ENCODE measurements around the gene DTL.

Gene DTL

GRCh38 chr1:212035835-212036605, 472 bp downstream of the DTL start:
- peak in 1 of 5 experiments; percentile 27 for DNase-seq

GRCh38 chr1:212037900-212038299, 2.4 kb downstream of the DTL start:
- peak in 2 of 5 experiments; percentile 15 to 42 for DNase-seq

- DNase-seq = peak in 1 of 5 experiments; percentile 26
These were observed 4.1 kb downstream of the DTL start for GRCh38 chr1:212039622-212040021.

DNA sequence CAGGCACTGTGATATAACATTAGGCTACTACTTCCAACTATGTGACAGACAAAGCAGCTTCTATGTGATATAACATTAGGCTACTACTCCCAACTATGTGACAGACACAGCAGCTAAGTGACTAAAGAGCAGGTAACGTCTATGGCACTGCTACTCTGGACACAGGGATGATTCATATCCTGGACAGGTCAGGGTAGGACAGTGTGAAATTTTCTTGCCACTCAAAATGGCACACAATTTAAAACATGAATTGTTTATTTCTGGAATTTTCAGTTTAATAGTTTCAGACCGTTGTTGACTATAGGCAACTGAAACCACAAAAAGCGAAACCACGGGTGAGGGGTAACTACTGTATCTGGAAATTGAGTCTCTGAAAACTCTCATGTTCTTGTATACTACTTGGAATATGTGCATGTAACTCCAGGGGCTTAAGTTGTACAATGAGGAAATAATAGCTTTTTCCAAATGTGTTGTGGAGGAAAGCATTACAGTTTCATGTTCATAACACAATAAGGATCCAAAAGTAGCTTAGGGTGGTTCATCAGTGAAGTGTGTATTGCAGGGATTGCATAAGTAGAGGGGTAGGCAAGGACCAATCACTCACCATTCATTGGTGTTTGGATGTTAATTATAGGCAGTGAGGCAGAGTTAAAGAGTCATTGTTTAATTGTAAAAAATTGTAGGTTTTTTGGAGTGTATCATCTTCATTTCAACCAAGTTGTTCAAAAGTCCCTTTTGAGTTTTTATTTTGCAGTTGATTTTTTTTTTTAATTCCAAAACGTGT, 5.3 kb downstream of the DTL start:
- peak in 1 of 5 experiments; percentile 27 for DNase-seq

DNA sequence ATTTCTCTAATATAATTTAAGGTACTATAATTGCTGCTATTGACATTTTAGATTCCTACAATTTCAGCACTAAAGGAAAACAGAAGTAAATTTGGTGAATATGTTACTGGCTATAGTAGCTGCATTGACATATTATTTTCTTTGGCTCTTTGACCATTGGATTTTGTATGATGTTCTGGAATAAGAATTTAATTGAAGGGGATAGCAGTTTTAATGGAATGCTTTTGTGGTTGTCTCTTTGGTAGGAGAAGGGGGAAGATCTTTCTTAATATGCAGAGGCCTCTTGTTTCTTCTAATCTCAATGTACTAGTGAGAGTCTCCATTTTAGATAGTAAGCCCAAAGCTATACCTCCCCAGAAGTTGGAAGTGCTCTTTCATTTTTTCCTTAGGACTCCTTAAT, 6.9 kb downstream of the DTL start:
- DNase-seq = no peak

DNA sequence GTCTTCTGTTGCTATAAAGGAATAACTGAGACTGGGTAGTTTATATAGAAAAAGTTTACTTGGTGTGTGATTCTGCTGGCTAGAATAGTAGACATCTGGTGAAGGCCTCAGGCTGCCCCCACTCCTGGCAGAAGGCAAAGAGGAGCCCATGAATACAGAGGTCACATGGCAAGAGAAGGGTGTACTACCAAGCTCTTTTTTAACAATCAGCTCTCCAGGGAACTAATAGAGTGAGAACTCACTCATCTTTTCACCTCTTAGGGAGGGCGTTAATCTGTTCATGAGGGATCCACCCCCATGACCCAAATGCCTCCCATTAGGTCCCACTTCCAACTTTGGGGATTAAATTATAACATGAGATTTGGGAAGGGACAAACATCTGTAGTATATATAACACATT, 9.3 kb downstream of the DTL start:
- no peak for DNase-seq

- DNase-seq = no peak
These were observed 10.4 kb downstream of the DTL start for GRCh38 chr1:212045981-212046380.

GRCh38 chr1:212053993-212054392, 18.4 kb downstream of the DTL start:
- DNase-seq = no peak

DNA sequence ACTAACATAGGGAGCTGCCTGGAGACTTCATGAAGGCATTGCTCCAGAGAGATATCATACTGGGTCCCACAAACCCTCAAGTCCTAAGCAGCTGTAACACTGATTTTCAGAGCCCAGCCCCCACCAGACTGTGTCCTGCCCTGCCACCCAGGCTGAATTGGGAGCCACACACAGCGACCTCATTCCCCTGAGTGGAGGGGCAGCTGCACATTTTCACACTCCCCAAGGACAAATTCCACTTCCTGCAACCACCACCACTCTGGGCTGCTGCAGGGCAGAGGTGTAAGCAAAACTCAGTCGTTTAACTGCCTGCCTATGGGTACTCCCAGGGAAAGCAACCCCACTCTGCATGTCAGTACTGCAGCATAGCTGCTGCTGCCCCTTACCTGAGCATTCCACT, 19.8 kb downstream of the DTL start:
- DNase-seq = no peak

DNA sequence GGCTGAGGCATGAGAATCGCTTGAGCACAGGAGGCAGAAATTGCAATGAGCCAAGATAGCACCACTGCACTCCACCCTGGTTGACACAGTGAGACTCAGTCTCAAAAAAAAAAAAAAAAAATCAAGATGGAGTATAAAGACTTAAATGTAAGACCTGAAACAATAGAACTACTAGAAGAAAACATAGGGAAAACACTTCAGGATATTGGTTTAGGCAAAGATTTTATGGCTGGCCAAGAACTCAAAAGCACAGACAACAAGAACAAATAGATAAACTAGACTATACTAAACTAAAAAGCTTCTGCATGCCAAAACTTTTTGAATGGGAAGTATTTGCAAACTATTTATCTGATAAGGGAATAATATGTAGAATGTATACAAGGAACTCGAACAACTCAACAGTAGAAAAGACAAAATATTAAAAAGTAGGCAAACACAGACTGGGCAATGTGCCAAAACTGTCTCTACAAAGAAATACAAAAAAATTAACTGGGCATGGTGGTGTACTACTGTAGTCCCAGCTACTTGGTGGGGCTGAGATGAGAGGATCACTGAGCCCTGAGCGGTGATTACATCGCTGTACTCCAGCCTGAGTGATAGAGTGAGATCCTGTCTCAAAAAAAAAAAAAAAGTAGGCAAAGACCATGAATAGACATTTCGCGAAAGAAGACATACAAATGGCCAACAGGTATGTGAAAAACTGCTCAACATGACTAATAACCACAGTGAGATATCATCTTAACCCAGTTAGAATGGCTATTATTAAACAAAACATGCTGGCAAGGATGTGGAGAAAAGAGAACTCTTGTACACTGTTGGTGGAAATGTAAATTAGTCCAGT, 25.3 kb downstream of the DTL start:
- no peak for DNase-seq

DNA sequence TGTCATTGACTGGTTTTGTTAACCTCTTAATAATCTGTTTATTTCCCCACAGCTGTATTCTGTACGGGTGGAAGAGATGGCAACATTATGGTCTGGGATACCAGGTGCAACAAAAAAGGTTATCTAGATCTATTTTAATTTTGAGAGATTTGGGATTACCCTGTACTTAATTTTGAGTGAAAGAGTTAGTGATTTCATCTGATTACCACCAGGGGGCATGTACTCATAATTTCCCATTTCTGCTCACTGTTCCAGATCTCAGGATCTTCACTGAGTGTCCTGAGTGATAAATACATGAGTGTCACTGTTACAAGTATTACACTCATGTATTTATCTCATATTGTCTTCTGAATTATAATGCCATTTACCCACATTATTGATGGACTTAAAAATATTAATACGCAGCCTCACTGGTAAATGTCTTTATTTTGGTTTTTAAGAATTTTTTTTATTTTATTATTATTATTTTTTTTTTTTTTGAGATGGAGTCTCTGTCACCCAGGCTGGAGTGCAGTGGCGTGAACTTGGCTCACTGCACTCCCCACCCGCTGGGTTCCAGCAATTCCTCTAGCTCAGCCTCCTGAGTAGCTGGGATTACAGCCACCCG, 27.4 kb downstream of the DTL start:
- peak in 1 of 5 experiments; percentile 34 for DNase-seq

GRCh38 chr1:212067787-212068186, 32.2 kb downstream of the DTL start:
- DNase-seq = no peak

DNA sequence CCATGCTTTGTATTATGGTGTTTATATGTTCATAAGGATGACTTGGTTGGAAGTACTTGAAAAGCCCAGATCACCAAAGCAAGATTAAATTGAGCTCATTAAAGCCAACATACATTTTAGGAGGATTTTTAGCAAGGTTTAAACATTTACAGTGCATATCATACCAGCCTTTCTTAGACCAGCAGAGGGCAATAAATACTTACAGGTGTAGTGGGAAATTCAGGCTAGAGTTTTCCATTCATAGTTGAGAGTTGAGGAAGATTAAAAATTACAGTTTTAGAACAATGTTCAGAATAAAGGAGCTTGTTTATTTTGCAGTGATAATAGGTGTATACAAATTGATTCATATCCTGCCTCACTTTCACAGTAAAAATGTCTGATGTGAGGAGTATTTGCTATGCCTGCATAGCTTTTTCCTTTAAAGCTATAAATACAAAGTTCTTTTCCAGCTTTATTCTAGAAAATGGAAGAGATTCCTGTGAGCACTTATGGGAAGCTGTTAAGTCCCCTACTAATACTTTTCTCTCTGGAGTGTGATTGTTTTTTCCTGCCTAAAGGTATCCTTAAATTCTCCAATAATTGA, 35.3 kb downstream of the DTL start:
- DNase-seq = peak in 2 of 5 experiments; percentile 31 to 45

DNA sequence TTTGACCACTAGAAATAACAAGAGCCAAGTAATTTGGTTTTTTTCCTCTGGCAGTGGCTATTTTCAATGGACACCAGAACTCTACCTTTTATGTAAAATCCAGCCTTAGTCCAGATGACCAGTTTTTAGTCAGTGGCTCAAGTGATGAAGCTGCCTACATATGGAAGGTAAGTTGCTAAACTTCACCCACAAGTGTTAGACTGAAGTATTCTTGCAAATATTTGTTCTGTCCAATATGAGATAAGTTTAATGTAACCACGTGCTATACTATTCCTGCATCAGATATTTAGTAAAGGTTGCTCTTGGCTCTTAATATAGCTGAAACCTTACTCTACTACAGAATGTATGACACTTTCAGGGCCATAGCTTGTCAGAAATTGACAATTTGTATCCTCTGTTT, 36.5 kb downstream of the DTL start:
- DNase-seq = no peak

DNA sequence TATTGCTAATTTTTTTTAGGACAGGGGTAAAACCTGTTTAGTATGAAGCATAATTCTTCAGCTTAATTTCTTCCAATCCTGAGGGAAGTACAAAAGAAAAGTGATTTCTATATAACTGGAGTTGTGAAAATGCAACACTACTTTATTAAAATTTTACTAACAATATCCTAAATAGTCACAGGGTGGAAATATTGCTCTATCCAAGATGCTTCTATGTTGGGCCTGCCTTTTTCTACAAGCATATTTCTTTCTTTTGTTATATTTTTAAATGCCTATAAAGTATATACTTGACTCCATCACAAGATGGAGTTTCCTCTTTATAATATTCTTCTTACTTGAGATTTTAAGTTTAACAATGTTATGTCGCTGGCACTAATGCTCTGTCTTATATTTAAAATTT, 37.9 kb downstream of the DTL start:
- DNase-seq = peak in 1 of 5 experiments; percentile 6

DNA sequence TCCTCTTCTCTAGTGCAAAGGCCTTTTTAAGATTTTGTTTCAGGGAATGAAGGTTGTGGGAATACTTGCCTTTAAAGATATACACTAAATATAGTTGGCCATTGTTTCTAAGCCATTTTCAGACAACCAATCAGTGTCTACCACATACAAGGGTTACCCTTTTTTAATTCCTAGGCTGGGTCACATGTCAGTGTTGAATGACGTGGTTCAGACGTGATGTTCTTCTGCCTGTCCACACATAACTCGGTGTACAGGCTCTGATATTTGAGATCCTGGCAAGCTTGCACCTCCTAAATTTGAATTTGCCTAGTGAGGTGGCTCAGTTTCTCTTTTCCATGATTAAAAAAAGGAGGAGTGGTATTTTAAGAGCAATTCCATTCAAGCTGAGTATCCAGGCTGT, 38.8 kb downstream of the DTL start:
- DNase-seq = no peak

- DNase-seq = no peak
These were observed 39.3 kb downstream of the DTL start for GRCh38 chr1:212074856-212075255.

DNA sequence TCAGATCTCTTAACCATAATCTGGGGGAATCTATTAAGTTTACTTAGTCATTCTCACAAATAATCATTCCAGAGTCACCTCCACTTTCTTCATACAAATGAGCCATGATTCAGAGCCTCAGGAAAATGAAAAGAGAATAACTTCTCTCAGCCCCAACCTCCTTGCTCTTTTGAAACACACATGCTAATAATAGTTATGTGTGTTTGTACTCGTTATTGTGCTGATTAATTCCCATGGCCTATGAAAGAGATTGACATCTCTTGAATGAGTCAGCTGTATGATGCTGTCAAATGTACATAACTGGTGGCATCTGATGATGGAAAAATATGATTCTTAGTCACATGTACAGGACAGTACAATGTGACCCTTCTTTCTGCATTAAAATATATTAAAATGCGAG, 41.5 kb downstream of the DTL start:
- peak in 1 of 5 experiments; percentile 6 for DNase-seq

GRCh38 chr1:212078826-212079225, 43.3 kb downstream of the DTL start:
- DNase-seq = no peak

GRCh38 chr1:212082765-212083406, 47.3 kb downstream of the DTL start:
- DNase-seq = peak in 1 of 5 experiments; percentile 72

- DNase-seq = no peak
These were observed 54.1 kb downstream of the DTL start for GRCh38 chr1:212089560-212090163.
